ENCODE results near the gene ILKAP. TPM values are rescaled to one million over a fixed set of nuclear protein-coding genes. Genes with fewer than 3 reads are reported as not detected.

Gene ILKAP
- total RNA-seq, 1 experiment from 2014 or later: 55.4 TPM

- CTCF ChIA-PET: interaction anchor here (0.6 kb wide), 1 partner anchor 17 kb away, joined by 3 read pairs; no protein-coding TSS in a partner anchor
- Mint-ChIP-seq H3K27ac (ENCODE audit: unreplicated experiment) (no peak overlapping the region), H3K27me3 (ENCODE audit: unreplicated experiment) (peaks cover 7% of the 10 kb centered on the region), H3K4me1 (ENCODE audit: low read depth, unreplicated experiment) (peaks cover 6% of the 10 kb centered on the region), H3K36me3 (ENCODE audit: insufficient read depth, unreplicated experiment) (no peaks in the 10 kb centered on the region), H3K4me3 (ENCODE audit: low read depth, unreplicated experiment) (no peak overlapping the region), H3K9me3 (ENCODE audit: low read depth, unreplicated experiment) (no peaks in the 10 kb centered on the region)
- intact Hi-C loops (cut with micrococcal nuclease; ENCODE audit: unreplicated experiment): no loop called here
- no peak for DNase-seq
- no peak for TF ChIP-seq CTCF (IDR thresholded peaks at IDR 0.05; ENCODE audit: unreplicated experiment)
- BruUV-seq (replicated peaks): no TSS peak
These were observed 72.5 kb downstream of the ILKAP start for GRCh38 chr2:238130696-238131628.

- no peak for TF ChIP-seq CTCF (IDR thresholded peaks at IDR 0.05; ENCODE audit: unreplicated experiment)
- Mint-ChIP-seq H3K27me3 (ENCODE audit: unreplicated experiment) (peaks cover 7% of the 10 kb centered on the region), H3K4me1 (ENCODE audit: low read depth, unreplicated experiment) (peaks cover 6% of the 10 kb centered on the region), H3K9me3 (ENCODE audit: low read depth, unreplicated experiment) (no peaks in the 10 kb centered on the region), H3K27ac (ENCODE audit: unreplicated experiment) (no peak overlapping the region), H3K36me3 (ENCODE audit: insufficient read depth, unreplicated experiment) (no peaks in the 10 kb centered on the region), H3K4me3 (ENCODE audit: low read depth, unreplicated experiment) (no peak overlapping the region)
- intact Hi-C loops (cut with micrococcal nuclease; ENCODE audit: unreplicated experiment): no loop called here
- BruUV-seq (replicated peaks): no TSS peak
- DNase-seq: no peak
- CTCF ChIA-PET: no interaction called here
These were observed 73.3 kb downstream of the ILKAP start for GRCh38 chr2:238130111-238130695.

GRCh38 chr2:238129166-238130010, 74.1 kb downstream of the ILKAP start:
- H3K4me1 Mint-ChIP-seq (ENCODE audit: low read depth, unreplicated experiment): peaks cover 6% of the 10 kb centered on the region
- intact Hi-C loops (cut with micrococcal nuclease; ENCODE audit: unreplicated experiment): no loop called here
- no peak overlapping the region for H3K4me3 Mint-ChIP-seq (ENCODE audit: low read depth, unreplicated experiment)
- no peak overlapping the region for H3K27ac Mint-ChIP-seq (ENCODE audit: unreplicated experiment)
- BruUV-seq (replicated peaks): no TSS peak
- no peaks in the 10 kb centered on the region for H3K36me3 Mint-ChIP-seq (ENCODE audit: insufficient read depth, unreplicated experiment)
- CTCF ChIA-PET: no interaction called here
- H3K9me3 Mint-ChIP-seq (ENCODE audit: low read depth, unreplicated experiment): no peaks in the 10 kb centered on the region
- DNase-seq: no peak
- no peak for TF ChIP-seq CTCF (IDR thresholded peaks at IDR 0.05; ENCODE audit: unreplicated experiment)
- peaks cover 7% of the 10 kb centered on the region for H3K27me3 Mint-ChIP-seq (ENCODE audit: unreplicated experiment)

- Mint-ChIP-seq H3K4me3 (ENCODE audit: low read depth, unreplicated experiment) (no peak overlapping the region), H3K4me1 (ENCODE audit: low read depth, unreplicated experiment) (peaks cover 2% of the 10 kb centered on the region), H3K27ac (ENCODE audit: unreplicated experiment) (no peak overlapping the region), H3K27me3 (ENCODE audit: unreplicated experiment) (peaks cover 2% of the 10 kb centered on the region), H3K9me3 (ENCODE audit: low read depth, unreplicated experiment) (no peaks in the 10 kb centered on the region), H3K36me3 (ENCODE audit: insufficient read depth, unreplicated experiment) (no peaks in the 10 kb centered on the region)
- DNase-seq: no peak
- no TSS peak for BruUV-seq (replicated peaks)
- TF ChIP-seq CTCF (IDR thresholded peaks at IDR 0.05; ENCODE audit: unreplicated experiment): no peak
- CTCF ChIA-PET: no interaction called here
- intact Hi-C loops (cut with micrococcal nuclease; ENCODE audit: unreplicated experiment): no loop called here
These were observed 74.9 kb downstream of the ILKAP start for GRCh38 chr2:238128534-238129001.
